Lower leg skin (tissue), 3 donors: ENCODE results near the gene MDK.

ENCODE experiments used
- POLR2A ChIP-seq, 2 donors: fragments of 450-650 bp; IDR thresholded peaks; one replicate each; pipeline ENCODE4 v1.6.1; 2016 to 2017; ENCODE audit warnings: antibody characterized with exemption in 2 of 2, mild to moderate bottlenecking in 1 of 2, moderate library complexity in 1 of 2
- TF ChIP-seq, protein P1 (sequence below), 3 donors: fragments of 450-650 bp; IDR thresholded peaks; one replicate each; pipeline ENCODE4 v1.5.1; 2016; ENCODE audit warnings: antibody characterized with exemption in 3 of 3, mild to moderate bottlenecking in 3 of 3, moderate library complexity in 2 of 3

DNA sequence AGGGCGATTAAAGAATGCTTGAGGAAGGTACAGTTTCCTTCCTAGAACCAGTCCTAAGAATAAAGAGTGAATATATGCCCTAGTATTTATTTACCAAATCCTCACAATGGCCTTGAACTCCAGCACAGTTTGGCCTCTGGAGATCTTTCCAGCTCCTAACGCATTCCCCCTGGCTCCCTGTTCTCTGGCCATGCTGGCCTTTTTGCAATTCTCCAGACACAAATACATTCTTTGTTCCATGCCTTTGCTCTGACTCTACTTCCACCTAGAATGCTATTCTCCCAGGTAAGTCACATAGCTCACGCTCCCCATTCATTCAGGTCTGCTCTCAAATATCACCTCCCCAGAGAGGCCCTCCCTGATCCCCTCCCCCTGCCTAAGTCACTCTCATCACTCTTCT lies 37.9 kb upstream of the MDK start:
- TF ChIP-seq, protein P1, sequence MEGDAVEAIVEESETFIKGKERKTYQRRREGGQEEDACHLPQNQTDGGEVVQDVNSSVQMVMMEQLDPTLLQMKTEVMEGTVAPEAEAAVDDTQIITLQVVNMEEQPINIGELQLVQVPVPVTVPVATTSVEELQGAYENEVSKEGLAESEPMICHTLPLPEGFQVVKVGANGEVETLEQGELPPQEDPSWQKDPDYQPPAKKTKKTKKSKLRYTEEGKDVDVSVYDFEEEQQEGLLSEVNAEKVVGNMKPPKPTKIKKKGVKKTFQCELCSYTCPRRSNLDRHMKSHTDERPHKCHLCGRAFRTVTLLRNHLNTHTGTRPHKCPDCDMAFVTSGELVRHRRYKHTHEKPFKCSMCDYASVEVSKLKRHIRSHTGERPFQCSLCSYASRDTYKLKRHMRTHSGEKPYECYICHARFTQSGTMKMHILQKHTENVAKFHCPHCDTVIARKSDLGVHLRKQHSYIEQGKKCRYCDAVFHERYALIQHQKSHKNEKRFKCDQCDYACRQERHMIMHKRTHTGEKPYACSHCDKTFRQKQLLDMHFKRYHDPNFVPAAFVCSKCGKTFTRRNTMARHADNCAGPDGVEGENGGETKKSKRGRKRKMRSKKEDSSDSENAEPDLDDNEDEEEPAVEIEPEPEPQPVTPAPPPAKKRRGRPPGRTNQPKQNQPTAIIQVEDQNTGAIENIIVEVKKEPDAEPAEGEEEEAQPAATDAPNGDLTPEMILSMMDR (IDR thresholded peaks at IDR 0.05), result no peak
- no peak for TF ChIP-seq POLR2A (IDR thresholded peaks at IDR 0.05)
